Breast epithelium (tissue), 3 donors: ENCODE measurements around the gene TTC23.

ENCODE experiments used
- CTCF ChIP-seq, 3 donors: fragments of 450-650 bp; IDR thresholded peaks; one replicate each; pipeline ENCODE4 v1.5.1; 2016 to 2017; ENCODE audit warnings: antibody characterized with exemption in 3 of 3, mild to moderate bottlenecking in 3 of 3, moderate library complexity in 3 of 3
- POLR2AphosphoS5 ChIP-seq, 3 donors: sonication (generic); formaldehyde crosslinking; IDR thresholded peaks; one replicate each; pipeline ENCODE4 v1.6.1; 2017; ENCODE audit warnings: antibody characterized with exemption in 3 of 3

- no peak for TF ChIP-seq CTCF (IDR thresholded peaks at IDR 0.05)
- TF ChIP-seq POLR2AphosphoS5 (IDR thresholded peaks at IDR 0.05): no peak
Observed at GRCh38 chr15:99109555-99110021, 139.8 kb downstream of the TTC23 start.
